AG04449 (cell line): ENCODE measurements around the gene NME9.

Experiments used
- CTCF ChIA-PET: fragments of 350-600 bp; formaldehyde crosslinking; extraction: SDS; loops from one replicate; lab custom pipeline; 2021; ENCODE audit warnings: antibody characterized with exemption; lab: Yijun Ruan, JAX
- POLR2A ChIA-PET: fragments of 400-600, 350-600 bp; formaldehyde crosslinking; extraction: SDS; loops from one replicate; lab custom pipeline; 2020; ENCODE audit warnings: antibody characterized with exemption, inconsistent platforms; lab: Yijun Ruan, JAX
- DNase-seq: peaks from one replicate; pipeline ENCODE4 v3.0.0-alpha.2; 2010; ENCODE audit warnings: low read depth, low spot score
- H3K4me3 ChIP-seq: 2 replicates; pipeline ENCODE4 v1.5.1; 2011; ENCODE audit warnings: low read depth, mild to moderate bottlenecking, control low read depth, low read length
- TF ChIP-seq, protein P1 (sequence below): IDR thresholded peaks from one replicate; pipeline ENCODE4 v1.5.1; 2011; ENCODE audit warnings: mild to moderate bottlenecking, moderate library complexity, low read length, control low read depth, inconsistent platforms; ENCODE audit not compliant: insufficient read depth; ENCODE audit errors: missing control alignments

NME9 gene

DNA sequence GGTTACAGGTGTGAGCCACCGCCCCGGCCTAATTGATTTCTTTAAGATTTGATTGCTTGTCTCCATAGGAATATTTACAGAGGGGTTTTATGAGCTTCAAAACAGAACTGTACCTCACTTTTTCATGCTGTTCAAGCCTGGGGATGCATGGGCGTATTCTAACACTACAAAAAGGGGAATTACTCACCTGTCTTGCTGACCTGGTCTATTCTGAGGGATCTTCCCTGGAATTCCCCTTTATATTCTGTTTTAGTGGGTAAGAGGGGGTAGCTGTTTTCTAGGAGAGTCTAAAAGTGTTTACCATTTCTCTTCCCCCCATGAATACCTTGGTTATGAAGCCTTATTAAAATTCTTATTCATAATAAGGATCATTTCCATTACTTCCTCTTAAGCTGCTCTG is 48.1 kb downstream of the NME9 start:
- TF ChIP-seq, protein P1, sequence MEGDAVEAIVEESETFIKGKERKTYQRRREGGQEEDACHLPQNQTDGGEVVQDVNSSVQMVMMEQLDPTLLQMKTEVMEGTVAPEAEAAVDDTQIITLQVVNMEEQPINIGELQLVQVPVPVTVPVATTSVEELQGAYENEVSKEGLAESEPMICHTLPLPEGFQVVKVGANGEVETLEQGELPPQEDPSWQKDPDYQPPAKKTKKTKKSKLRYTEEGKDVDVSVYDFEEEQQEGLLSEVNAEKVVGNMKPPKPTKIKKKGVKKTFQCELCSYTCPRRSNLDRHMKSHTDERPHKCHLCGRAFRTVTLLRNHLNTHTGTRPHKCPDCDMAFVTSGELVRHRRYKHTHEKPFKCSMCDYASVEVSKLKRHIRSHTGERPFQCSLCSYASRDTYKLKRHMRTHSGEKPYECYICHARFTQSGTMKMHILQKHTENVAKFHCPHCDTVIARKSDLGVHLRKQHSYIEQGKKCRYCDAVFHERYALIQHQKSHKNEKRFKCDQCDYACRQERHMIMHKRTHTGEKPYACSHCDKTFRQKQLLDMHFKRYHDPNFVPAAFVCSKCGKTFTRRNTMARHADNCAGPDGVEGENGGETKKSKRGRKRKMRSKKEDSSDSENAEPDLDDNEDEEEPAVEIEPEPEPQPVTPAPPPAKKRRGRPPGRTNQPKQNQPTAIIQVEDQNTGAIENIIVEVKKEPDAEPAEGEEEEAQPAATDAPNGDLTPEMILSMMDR = no peak
- no peak for DNase-seq
- ChIA-PET POLR2A (no interaction called here), CTCF (interaction anchor here (1.5 kb wide), 1 partner anchor 22 kb away, joined by 4 read pairs; no protein-coding TSS in a partner anchor)
- no peak overlapping the region for H3K4me3 ChIP-seq

DNA sequence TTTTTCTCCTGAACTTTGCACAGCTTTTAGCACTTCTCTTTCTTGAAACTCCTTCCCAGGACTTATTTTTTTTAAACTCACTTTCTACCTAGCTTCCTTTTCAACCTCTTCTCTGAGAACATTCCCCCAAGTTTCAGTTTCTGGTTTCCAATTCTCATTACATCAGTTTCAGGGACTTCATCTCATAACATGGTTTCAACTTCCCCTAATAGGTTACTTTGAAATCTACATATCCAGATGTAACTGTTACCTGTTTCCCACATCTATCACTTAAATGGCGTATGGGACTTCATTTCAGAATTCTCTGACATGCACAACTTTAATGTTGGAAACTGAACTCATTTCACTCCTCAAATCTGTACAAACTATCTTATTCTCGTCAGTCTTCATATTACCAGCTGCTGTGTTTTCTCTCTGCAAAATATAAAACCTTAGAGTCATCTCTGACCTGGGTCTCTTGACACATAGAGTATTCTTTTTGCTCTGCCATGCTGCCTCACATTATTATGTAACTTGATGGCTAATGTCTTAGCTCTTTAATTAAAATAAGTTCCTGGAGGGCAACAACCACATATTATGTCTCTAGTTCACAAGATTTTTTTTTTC is 58.4 kb downstream of the NME9 start:
- POLR2A ChIA-PET = no interaction called here
- TF ChIP-seq, protein P1 = no peak
- no peak for DNase-seq
- no peak overlapping the region for H3K4me3 ChIP-seq
- CTCF ChIA-PET = interaction anchor here (0.6 to 2.7 kb wide), 5 partner anchors 13 to 97 kb away, joined by 3 to 9 read pairs (median 6); partner anchors contain the start of gene DBR1

DNA sequence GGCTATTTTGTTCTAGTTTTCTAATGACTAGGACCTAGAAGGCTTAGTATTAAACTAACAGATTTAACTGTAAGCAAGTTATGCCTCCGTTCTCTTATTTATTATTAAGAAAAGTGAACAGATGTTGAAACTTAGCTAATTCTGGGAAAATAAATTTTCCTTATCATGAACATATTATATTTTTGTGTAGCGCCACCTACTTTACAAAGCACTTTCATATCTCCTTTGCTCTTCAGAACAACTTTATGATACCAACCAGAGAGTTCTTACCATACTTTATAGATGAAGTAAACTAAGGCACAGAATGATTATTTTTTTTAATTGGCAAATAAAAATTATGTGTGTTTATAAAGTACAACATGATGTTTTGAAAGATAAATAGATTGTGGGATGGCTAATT is 59.4 kb downstream of the NME9 start:
- no peak overlapping the region for H3K4me3 ChIP-seq
- POLR2A ChIA-PET = no interaction called here
- TF ChIP-seq, protein P1 = no peak
- no peak for DNase-seq
- CTCF ChIA-PET = interaction anchor here (0.7 to 2.7 kb wide), 11 partner anchors 11 to 130 kb away, joined by 3 to 9 read pairs (median 4); partner anchors contain the start of gene DBR1

DNA sequence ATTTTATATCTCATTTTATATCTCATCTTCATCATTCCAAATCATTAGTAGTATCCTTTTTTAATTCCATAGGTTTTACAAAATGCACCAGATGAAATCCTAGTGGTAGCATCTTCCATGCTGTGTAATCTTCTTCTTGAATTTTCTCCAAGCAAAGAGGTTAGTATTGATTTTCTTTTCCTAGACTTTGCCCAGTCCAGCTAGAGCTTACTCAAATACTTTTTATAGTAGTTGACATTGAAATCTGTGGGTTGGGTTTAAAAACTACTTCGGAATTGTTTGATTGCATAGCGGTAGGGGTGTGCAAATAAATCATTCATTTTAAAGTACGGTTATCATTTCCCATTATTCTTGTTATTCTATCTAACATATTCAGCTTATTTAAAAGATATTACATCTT is 62.6 kb downstream of the NME9 start:
- CTCF ChIA-PET = interaction anchor here (1.0 kb wide), 1 partner anchor 139 kb away, joined by 3 read pairs; no protein-coding TSS in a partner anchor
- POLR2A ChIA-PET = no interaction called here
- H3K4me3 ChIP-seq = no peak overlapping the region
- no peak for DNase-seq
- TF ChIP-seq, protein P1 = no peak

DNA sequence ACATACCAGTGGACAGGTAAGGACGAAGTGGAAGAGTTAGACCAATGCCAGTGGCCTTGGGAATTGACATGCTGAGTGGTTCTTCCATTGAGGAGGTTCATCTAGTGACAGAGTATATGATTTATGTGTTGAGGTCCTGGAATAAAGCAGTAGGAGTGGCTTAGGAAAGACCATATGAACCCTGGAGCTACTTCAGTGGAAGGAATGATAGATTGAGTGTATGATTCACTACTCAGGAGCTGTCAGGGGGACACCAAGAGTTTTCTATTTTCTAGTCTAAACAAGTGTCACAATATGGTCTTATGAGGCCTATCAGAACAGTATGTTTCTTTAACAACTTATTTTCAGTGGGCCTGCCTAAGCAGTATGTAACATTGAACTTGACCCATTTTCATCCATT is 63.9 kb downstream of the NME9 start:
- DNase-seq = no peak
- H3K4me3 ChIP-seq = no peak overlapping the region
- TF ChIP-seq, protein P1 = no peak
- CTCF ChIA-PET = no interaction called here
- POLR2A ChIA-PET = no interaction called here

DNA sequence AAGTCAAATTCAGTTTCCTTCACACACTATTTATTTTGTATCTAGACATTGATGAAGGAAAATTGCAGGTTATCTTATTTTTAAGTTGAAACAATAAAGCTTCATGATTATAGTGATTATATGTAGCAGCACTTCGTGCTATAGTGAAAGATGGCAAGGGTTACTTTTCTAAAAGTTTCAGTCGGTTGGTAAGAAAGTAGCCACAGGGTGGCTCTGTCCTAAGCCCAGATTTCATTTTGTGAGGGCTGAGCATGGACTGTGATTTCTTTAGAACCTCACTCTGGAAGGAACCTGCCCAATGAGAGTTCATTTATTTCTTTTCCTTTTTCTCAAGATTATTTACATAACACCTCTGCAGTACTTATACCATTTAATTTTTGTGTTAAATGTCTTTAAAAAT is 66.5 kb downstream of the NME9 start:
- POLR2A ChIA-PET = no interaction called here
- TF ChIP-seq, protein P1 = no peak
- H3K4me3 ChIP-seq = no peak overlapping the region
- no peak for DNase-seq
- CTCF ChIA-PET = interaction anchor here (1.6 kb wide), 1 partner anchor 155 kb away, joined by 5 read pairs; no protein-coding TSS in a partner anchor
